ENCODE data around the gene BEGAIN. TPM values are rescaled to one million over a fixed set of nuclear protein-coding genes. Genes with fewer than 3 reads are reported as not detected.

The BEGAIN gene
- total and polyA plus RNA-seq, 2 donors (not counting 3 experiments of a cell fraction or from before 2014, with no cell fraction given), result 0.49 TPM; not detected in 1

GRCh38 chr14:100494645-100495044 lies 92.6 kb downstream of the BEGAIN start:
- no peak overlapping the region for H3K4me3 ChIP-seq (replicated peaks in 1 of 3; ENCODE audit: insufficient read depth in 1 of 3, low read depth in 1 of 3, low read length in 3 of 3)
- TF ChIP-seq CTCF (IDR thresholded peaks at IDR 0.05; ENCODE audit: extremely low read depth in 1 of 2, insufficient read depth in 1 of 2, low read depth in 1 of 2, low read length in 2 of 2) (no peak), MYC (IDR thresholded peaks at IDR 0.05; ENCODE audit: low read depth, low read length) (no peak), POLR2AphosphoS5 (IDR thresholded peaks at IDR 0.05; ENCODE audit: insufficient read depth, low read depth, low read length) (no peak), FOS (IDR thresholded peaks at IDR 0.05; ENCODE audit: borderline replicate concordance, insufficient read depth, low read length) (no peak), MAX (IDR thresholded peaks at IDR 0.05; ENCODE audit: insufficient read depth, insufficient read length) (no peak), GATA2 (IDR thresholded peaks at IDR 0.05; ENCODE audit: insufficient read depth, insufficient read length, low read depth, low read length) (no peak), POLR2A (IDR thresholded peaks at IDR 0.05; ENCODE audit: low read depth, low read length) (no peak), JUN (IDR thresholded peaks at IDR 0.05; ENCODE audit: borderline replicate concordance, insufficient read depth, insufficient read length, low read depth) (no peak), EZH2 (IDR thresholded peaks at IDR 0.05; ENCODE audit: borderline replicate concordance, low read depth, low read length, severe bottlenecking) (no peak)
- no peak for DNase-seq (ENCODE audit: low read depth, low spot score)
- H4K20me1 ChIP-seq (replicated peaks; ENCODE audit: control insufficient read depth, extremely low read depth, insufficient read depth, low read length), result peaks cover 2% of the 10 kb centered on the region
- H3K4me1 ChIP-seq (ENCODE audit: control insufficient read depth, extremely low read depth, insufficient read depth, low read length), result no peaks in the 10 kb centered on the region
- H2AFZ ChIP-seq (ENCODE audit: low read depth, low read length), result no peak overlapping the region
- H3K27me3 ChIP-seq (ENCODE audit: control insufficient read depth in 2 of 2, insufficient read depth in 2 of 2, low read length in 2 of 2), result no peaks in the 10 kb centered on the region
- intact Hi-C loops (cut with micrococcal nuclease) (no loop called here), dilution Hi-C loops (cut with MboI; ENCODE audit: extremely low pct_ligation_motif_present, low sequenced_read_pairs) (no loop called here)
- H3K9me3 ChIP-seq (replicated peaks; ENCODE audit: control insufficient read depth, insufficient read depth, low read length), result no peaks in the 10 kb centered on the region
- BruUV-seq (replicated peaks), result no TSS peak
- H3K27ac ChIP-seq (ENCODE audit: insufficient read depth, low read depth, low read length), result no peak overlapping the region
- no peaks in the 10 kb centered on the region for H3K79me2 ChIP-seq (ENCODE audit: control insufficient read depth, insufficient read depth, low read length)
- H3K4me2 ChIP-seq (ENCODE audit: insufficient read depth, low read length), result no peak overlapping the region
- H3K9ac ChIP-seq (replicated peaks; ENCODE audit: extremely low read depth, insufficient read depth, low read length), result no peak overlapping the region
- ChIA-PET POLR2A (no interaction called here), CTCF (interaction anchor here (1.6 kb wide), 1 partner anchor 30 kb away, joined by 3 read pairs; no protein-coding TSS in a partner anchor)
- H3K9me1 ChIP-seq (replicated peaks; ENCODE audit: control insufficient read depth, extremely low read depth, insufficient read depth, low read length), result no peaks in the 10 kb centered on the region
- no peaks in the 10 kb centered on the region for H3K36me3 ChIP-seq (ENCODE audit: control insufficient read depth in 2 of 2, extremely low read depth in 1 of 2, insufficient read depth in 2 of 2, low read length in 2 of 2)
- FAIRE-seq, result no peak
